GM12878 (cell line): ENCODE measurements around the gene PARP15. TPM values are rescaled to one million over a fixed set of nuclear protein-coding genes. Genes with fewer than 3 reads are reported as not detected.

Source experiments
- ATAC-seq: fragments of 200-7000 bp; cut with Tn5 transposase; 3 replicates; pipeline ENCODE4 v1.9.1; 2020; ENCODE audit warnings: mild to moderate bottlenecking, moderate library complexity
- BruUV-seq: library from RNA; stranded (reverse); fragments of 400-500 nt; replicated peaks from 2 replicates; lab custom pipeline; 2021; lab: Mats Ljungman, UMichigan
- CTCF ChIA-PET: fragments of 300-600 bp; sonication (Branson Sonifier 250); formaldehyde crosslinking; extraction: SDS; loops from one replicate; lab custom pipeline; 2021; ENCODE audit warnings: inconsistent platforms; lab: Yijun Ruan, JAX
- POLR2A ChIA-PET: fragments of 350-600 bp; formaldehyde crosslinking; extraction: SDS; loops from one replicate; lab custom pipeline; 2021; ENCODE audit warnings: inconsistent platforms; lab: Charles Lee
- RAD21 ChIA-PET: fragments of 300-600 bp; sonication (Branson Sonifier 250); formaldehyde crosslinking; loops from one replicate; lab custom pipeline; 2023; ENCODE audit warnings: antibody characterized with exemption; ENCODE audit not compliant: unreplicated experiment; lab: Charles Lee
- SMC1A ChIA-PET: fragments of 300-600 bp; sonication (Branson Sonifier 250); formaldehyde crosslinking; loops from one replicate; lab custom pipeline; 2023; ENCODE audit not compliant: unreplicated experiment, uncharacterized antibody; lab: Charles Lee
- DNase-seq: peaks from one replicate; pipeline ENCODE4 v3.0.0-alpha.2; 2011; ENCODE audit warnings: low read depth, low spot score
- FAIRE-seq: peaks from 3 replicates; lab custom pipeline; 2011; peaks lifted over from hg19 to GRCh38; lab: Jason Lieb, UNC
- H2AFZ ChIP-seq: 2 replicates; pipeline ENCODE4 v1.6.0; 2011; ENCODE audit warnings: low read depth, low read length, control low read depth; ENCODE audit not compliant: control insufficient read depth
- H3K27ac ChIP-seq: 2 replicates; pipeline ENCODE4 v1.5.1; 2011; ENCODE audit warnings: control low read depth; ENCODE audit not compliant: control insufficient read depth, insufficient read depth
- H3K27me3 ChIP-seq, 2 experiments: replicated peaks in 1 of 2; 2 replicates each; pipeline versions ENCODE4 v1.6.0 to v1.6.1; 2011; ENCODE audit warnings: low read length in 1 of 2; ENCODE audit not compliant: control insufficient read depth in 2 of 2, insufficient read depth in 2 of 2
- H3K36me3 ChIP-seq, 2 experiments: 2 replicates each; pipeline ENCODE4 v1.5.1; 2011; ENCODE audit warnings: low read length in 1 of 2; ENCODE audit not compliant: control insufficient read depth in 2 of 2, insufficient read depth in 2 of 2
- H3K4me1 ChIP-seq: 2 replicates; pipeline ENCODE4 v1.6.1; 2011; ENCODE audit warnings: mild to moderate bottlenecking, low read length, moderate library complexity, mixed read lengths; ENCODE audit not compliant: control insufficient read depth, insufficient read depth
- H3K4me2 ChIP-seq: 2 replicates; pipeline ENCODE4 v1.6.0; 2011; ENCODE audit warnings: control low read depth; ENCODE audit not compliant: control insufficient read depth, insufficient read depth
- H3K4me3 ChIP-seq: fragments of 200-600 bp; sonication (generic); 2 replicates; pipeline ENCODE4 v1.5.1; 2016
- H3K79me2 ChIP-seq: 2 replicates; pipeline ENCODE4 v1.6.0; 2011; ENCODE audit warnings: low read length; ENCODE audit not compliant: control insufficient read depth, insufficient read depth
- H3K9ac ChIP-seq: 2 replicates; pipeline ENCODE4 v1.8.0; 2011; ENCODE audit warnings: low read length, control low read depth, mixed read lengths; ENCODE audit not compliant: control insufficient read depth, insufficient read depth
- H3K9me3 ChIP-seq: replicated peaks from 3 replicates; pipeline ENCODE4 v1.5.1; 2011; ENCODE audit warnings: mild to moderate bottlenecking, low read length; ENCODE audit not compliant: control insufficient read depth, insufficient read depth
- H4K20me1 ChIP-seq: 2 replicates; pipeline ENCODE4 v1.6.0; 2011; ENCODE audit not compliant: control insufficient read depth, insufficient read depth
- ATF7 ChIP-seq: fragments of 450-650 bp; IDR thresholded peaks from 2 replicates; pipeline ENCODE4 v1.6.1; 2016; ENCODE audit warnings: low read depth, mild to moderate bottlenecking
- BCL3 ChIP-seq: IDR thresholded peaks from 2 replicates; pipeline ENCODE4 v1.6.1; 2011; ENCODE audit warnings: borderline replicate concordance, low read depth, mild to moderate bottlenecking, moderate library complexity, low read length; ENCODE audit not compliant: insufficient read depth, poor library complexity, severe bottlenecking
- BRCA1 ChIP-seq: IDR thresholded peaks from 2 replicates; pipeline ENCODE4 v1.6.1; 2011; ENCODE audit warnings: low read depth, low read length, improper control_type of control experiment
- CBFB ChIP-seq: IDR thresholded peaks from 2 replicates; pipeline ENCODE4 v1.6.1; 2016; ENCODE audit warnings: antibody characterized with exemption, low read depth
- E2F4 ChIP-seq: IDR thresholded peaks from 2 replicates; pipeline ENCODE4 v1.6.1; 2012; ENCODE audit warnings: low read depth, low read length, improper control_type of control experiment
- E2F8 ChIP-seq: fragments of 450-650 bp; IDR thresholded peaks from 2 replicates; pipeline ENCODE4 v1.6.1; 2018; ENCODE audit warnings: mild to moderate bottlenecking, low read depth, moderate library complexity; ENCODE audit not compliant: partially characterized antibody
- EZH2 ChIP-seq: IDR thresholded peaks from 2 replicates; pipeline ENCODE4 v1.6.1; 2012; ENCODE audit warnings: low read depth, mild to moderate bottlenecking, control low read depth, inconsistent platforms, low read length, borderline replicate concordance; ENCODE audit not compliant: control insufficient read depth
- MEF2B ChIP-seq: fragments of 450-650 bp; IDR thresholded peaks from 2 replicates; pipeline ENCODE4 v1.6.1; 2018; ENCODE audit warnings: mild to moderate bottlenecking, moderate library complexity; ENCODE audit not compliant: partially characterized antibody, poor library complexity, severe bottlenecking
- NFYA ChIP-seq: IDR thresholded peaks from 2 replicates; pipeline ENCODE4 v1.6.1; 2011; ENCODE audit warnings: low read depth, mild to moderate bottlenecking, low read length, improper control_type of control experiment, borderline replicate concordance
- NFYB ChIP-seq: IDR thresholded peaks from 2 replicates; pipeline ENCODE4 v1.6.1; 2011; ENCODE audit warnings: low read depth, mild to moderate bottlenecking, low read length, improper control_type of control experiment, moderate library complexity; ENCODE audit not compliant: insufficient read depth
- PKNOX1 ChIP-seq: fragments of 450-650 bp; IDR thresholded peaks from 2 replicates; pipeline ENCODE4 v1.6.1; 2016; ENCODE audit warnings: mild to moderate bottlenecking
- POLR2AphosphoS5 ChIP-seq: IDR thresholded peaks from 2 replicates; pipeline ENCODE4 v1.6.1; 2011; ENCODE audit warnings: mild to moderate bottlenecking, low read length, inconsistent platforms
- POU2F2 ChIP-seq: IDR thresholded peaks from 3 replicates; pipeline ENCODE4 v1.6.1; 2011; ENCODE audit warnings: low read depth, mild to moderate bottlenecking, low read length, borderline replicate concordance
- SMAD5 ChIP-seq: IDR thresholded peaks from 2 replicates; pipeline ENCODE4 v1.6.1; 2016; ENCODE audit warnings: antibody characterized with exemption, low read depth
- SMC3 ChIP-seq: IDR thresholded peaks from 2 replicates; pipeline ENCODE4 v1.6.1; 2011; ENCODE audit warnings: low read length, improper control_type of control experiment, borderline replicate concordance
- TCF7 ChIP-seq: IDR thresholded peaks from 2 replicates; pipeline ENCODE4 v1.6.1; 2014; ENCODE audit warnings: antibody characterized with exemption, borderline replicate concordance
- WRNIP1 ChIP-seq: IDR thresholded peaks from 2 replicates; pipeline ENCODE4 v1.6.1; 2011; ENCODE audit warnings: low read depth, low read length, improper control_type of control experiment, borderline replicate concordance
- ZNF384 ChIP-seq: IDR thresholded peaks from 2 replicates; pipeline ENCODE4 v1.6.1; 2012; ENCODE audit warnings: low read depth, mild to moderate bottlenecking, low read length, improper control_type of control experiment, borderline replicate concordance
- WGBS: methylation state at CpG from one replicate; pipeline ENCODE4 v1.1.6; 2016; ENCODE audit warnings: low lambda C conversion rate; ENCODE audit not compliant: insufficient replicate concordance, insufficient coverage; ENCODE audit errors: missing lambda C conversion rate; 5-methylcytosine and 5-hydroxymethylcytosine counted together
- in situ Hi-C: fragments of 300-500 bp; cut with MboI; formaldehyde crosslinking; loops from 9 replicates; pipeline ENCODE4 v1.14.3; 2018; ENCODE audit warnings: mixed read lengths
- intact Hi-C: fragments of 100-400 bp; cut with micrococcal nuclease; formaldehyde crosslinking; loops from one replicate; pipeline ENCODE4 v1.14.2; 2022; ENCODE audit not compliant: unreplicated experiment
- polyA plus RNA-seq, 11 experiments: library from polyadenylated mRNA; depleted of rRNA in 4 of 11; unstranded in 6 of 11; stranded (reverse) in 5 of 11; fragments of >200 nt; fragmentation: Nextera tagmentation in 4 of 11; fragmentation: Illumina TruSeq in 1 of 11; extraction: Ambion mirVana in 4 of 11; extraction: Trizol in 1 of 11; gene quantifications; 1 replicate in 1 of 11; 2 replicates in 10 of 11; pipeline versions ENCODE4 v1.2.1 to v1.2.3, GENCODE V29; 2011 to 2016; ENCODE audit warnings: inconsistent platforms in 2 of 11, missing spikeins in 2 of 11, low read depth in 1 of 11
- total RNA-seq, 4 experiments: library from RNA; depleted of rRNA in 3 of 4; stranded (reverse); fragments of >200 nt in 3 of 4; fragmentation: Illumina TruSeq in 1 of 4; extraction: Trizol in 1 of 4; gene quantifications; 2 replicates each; pipeline versions ENCODE4 v1.2.1 to v1.2.3, GENCODE V29; 2013 to 2021

Gene PARP15
- total and polyA plus RNA-seq, 10 of the 15 experiments (the other 5 are each of a cell fraction or from before 2014, with no cell fraction given): 9.0 to 234 (median 36.3) TPM

- RAD21 ChIA-PET: interaction anchor here (1.6 to 1.8 kb wide), 4 partner anchors 15 to 65 kb away, joined by 4 to 5 read pairs (median 4); no protein-coding TSS in a partner anchor
- POLR2A ChIA-PET: interaction anchor here (0.6 to 1.9 kb wide), 4 partner anchors 22 to 180 kb away, joined by 3 to 7 read pairs (median 6); no protein-coding TSS in a partner anchor
- Histone ChIP-seq H2AFZ (no peak overlapping the region), H3K27me3 (no peaks in the 10 kb centered on the region), H3K4me3 (no peak overlapping the region), H3K4me1 (peaks cover 22% of the 10 kb centered on the region), H3K27ac (no peak overlapping the region), H4K20me1 (no peaks in the 10 kb centered on the region), H3K9ac (no peak overlapping the region), H3K79me2 (no peaks in the 10 kb centered on the region), H3K36me3 (no peaks in the 10 kb centered on the region; a peak in 1 of 4 replicates), H3K4me2 (no peak overlapping the region), H3K9me3 (no peaks in the 10 kb centered on the region)
- BruUV-seq: no TSS peak
- CTCF ChIA-PET: interaction anchor here (1.5 to 2.0 kb wide), 2 partner anchors 22 to 36 kb away, joined by 4 to 7 read pairs; no protein-coding TSS in a partner anchor
- peak; percentile 65 for DNase-seq
- SMC1A ChIA-PET: interaction anchor here (1.7 to 5.6 kb wide), 5 partner anchors 11 to 63 kb away, joined by 4 to 68 read pairs (median 7); no protein-coding TSS in a partner anchor
- FAIRE-seq: peak; percentile 54
- in situ Hi-C loops: no loop called here
- peak; percentile 78 for ATAC-seq
- WGBS: 33% methylated on average over 2 of the region's 2 CpGs
- intact Hi-C loops: no loop called here
- TF ChIP-seq ATF7: peak; percentile 64; the same call in 1 of the 2 replicates
- TF ChIP-seq EZH2: no peak
- no peak for TF ChIP-seq SMAD5
- no peak for TF ChIP-seq WRNIP1
- no peak for TF ChIP-seq CBFB
- TF ChIP-seq BCL3: no peak
- peak; percentile 70 for TF ChIP-seq ZNF384
- TF ChIP-seq PKNOX1: no peak
- no peak for TF ChIP-seq POLR2AphosphoS5
- no peak for TF ChIP-seq MEF2B
- TF ChIP-seq NFYB: no peak
- no peak for TF ChIP-seq E2F8
- TF ChIP-seq E2F4: no peak
- TF ChIP-seq TCF7: no peak
- TF ChIP-seq POU2F2: peak; percentile 85; the same call in 2 of the 3 replicates
- no peak for TF ChIP-seq BRCA1
- TF ChIP-seq NFYA: no peak
- no peak for TF ChIP-seq SMC3
These were observed 65.5 kb downstream of the PARP15 start for GRCh38 chr3:122642935-122643334.
